Measurements from ENCODE around the gene ARHGEF40.

The ARHGEF40 gene

GRCh38 chr14:21092273-21093011, 22.3 kb downstream of the ARHGEF40 start:
- H3K4me1 ChIP-seq (ENCODE audit: control insufficient read depth, insufficient read depth, low read length) = peaks cover 23% of the 10 kb centered on the region
- H3K9ac ChIP-seq (ENCODE audit: low read length in 2 of 2) = no peak overlapping the region
- peak overlapping the region; percentile 41 for H3K27ac ChIP-seq (ENCODE audit: low read length)
- H3K27me3 ChIP-seq (ENCODE audit: control insufficient read depth in 1 of 2, insufficient read depth in 2 of 2, low read length in 2 of 2) = no peaks in the 10 kb centered on the region
- H3K9me3 ChIP-seq (ENCODE audit: control insufficient read depth in 2 of 2, low read length in 2 of 2) = no peaks in the 10 kb centered on the region
- H3K4me3 ChIP-seq (ENCODE audit: low read length in 2 of 2) = no peak overlapping the region
- H3K36me3 ChIP-seq (ENCODE audit: control insufficient read depth in 2 of 2, insufficient read depth in 2 of 2, low read length in 2 of 2) = peaks cover 14 to 16% of the 10 kb centered on the region in 2 donors

DNA sequence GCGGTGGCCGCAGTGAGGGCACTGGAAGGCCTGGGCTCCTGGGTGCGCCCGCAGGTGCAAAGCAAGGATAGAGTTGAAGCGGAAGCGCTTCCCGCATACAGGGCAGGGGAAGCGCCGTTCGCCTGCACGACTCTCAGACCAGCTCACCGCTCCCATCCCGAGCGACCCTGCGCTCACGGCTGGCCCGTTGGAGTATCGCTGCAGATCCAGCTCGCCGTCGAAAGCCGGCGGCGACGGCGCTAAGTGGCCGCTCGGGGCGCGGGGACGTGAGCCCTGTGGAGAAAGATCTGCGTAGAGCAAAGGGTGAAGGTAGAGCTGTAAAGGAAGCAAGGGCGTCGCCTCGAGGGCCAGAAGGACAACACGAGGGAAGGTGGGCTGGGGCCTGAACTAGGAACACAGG, 22.9 kb downstream of the ARHGEF40 start:
- peaks cover 14 to 16% of the 10 kb centered on the region in 2 donors for H3K36me3 ChIP-seq (ENCODE audit: control insufficient read depth in 2 of 2, insufficient read depth in 2 of 2, low read length in 2 of 2)
- no peaks in the 10 kb centered on the region for H3K9me3 ChIP-seq (ENCODE audit: control insufficient read depth in 2 of 2, low read length in 2 of 2)
- peaks cover 25% of the 10 kb centered on the region for H3K4me1 ChIP-seq (ENCODE audit: control insufficient read depth, insufficient read depth, low read length)
- H3K4me3 ChIP-seq (ENCODE audit: low read length in 2 of 2) = no peak overlapping the region
- peak overlapping the region; percentile 41 for H3K27ac ChIP-seq (ENCODE audit: low read length)
- no peaks in the 10 kb centered on the region for H3K27me3 ChIP-seq (ENCODE audit: control insufficient read depth in 1 of 2, insufficient read depth in 2 of 2, low read length in 2 of 2)
- no peak overlapping the region for H3K9ac ChIP-seq (ENCODE audit: low read length in 2 of 2)

- Histone ChIP-seq H3K9me3 (ENCODE audit: control insufficient read depth in 2 of 2, low read length in 2 of 2) (no peaks in the 10 kb centered on the region), H3K4me3 (ENCODE audit: low read length in 2 of 2) (no peak overlapping the region), H3K9ac (ENCODE audit: low read length in 2 of 2) (peak overlapping the region in 1 of 2 donors; percentile 42), H3K4me1 (ENCODE audit: control insufficient read depth, insufficient read depth, low read length) (peaks cover 26% of the 10 kb centered on the region), H3K27ac (ENCODE audit: low read length) (peak overlapping the region; percentile 31), H3K36me3 (ENCODE audit: control insufficient read depth in 2 of 2, insufficient read depth in 2 of 2, low read length in 2 of 2) (peaks cover 10 to 12% of the 10 kb centered on the region in 2 donors), H3K27me3 (ENCODE audit: control insufficient read depth in 1 of 2, insufficient read depth in 2 of 2, low read length in 2 of 2) (no peaks in the 10 kb centered on the region)
These were observed 23.9 kb downstream of the ARHGEF40 start for GRCh38 chr14:21093769-21094681.

DNA sequence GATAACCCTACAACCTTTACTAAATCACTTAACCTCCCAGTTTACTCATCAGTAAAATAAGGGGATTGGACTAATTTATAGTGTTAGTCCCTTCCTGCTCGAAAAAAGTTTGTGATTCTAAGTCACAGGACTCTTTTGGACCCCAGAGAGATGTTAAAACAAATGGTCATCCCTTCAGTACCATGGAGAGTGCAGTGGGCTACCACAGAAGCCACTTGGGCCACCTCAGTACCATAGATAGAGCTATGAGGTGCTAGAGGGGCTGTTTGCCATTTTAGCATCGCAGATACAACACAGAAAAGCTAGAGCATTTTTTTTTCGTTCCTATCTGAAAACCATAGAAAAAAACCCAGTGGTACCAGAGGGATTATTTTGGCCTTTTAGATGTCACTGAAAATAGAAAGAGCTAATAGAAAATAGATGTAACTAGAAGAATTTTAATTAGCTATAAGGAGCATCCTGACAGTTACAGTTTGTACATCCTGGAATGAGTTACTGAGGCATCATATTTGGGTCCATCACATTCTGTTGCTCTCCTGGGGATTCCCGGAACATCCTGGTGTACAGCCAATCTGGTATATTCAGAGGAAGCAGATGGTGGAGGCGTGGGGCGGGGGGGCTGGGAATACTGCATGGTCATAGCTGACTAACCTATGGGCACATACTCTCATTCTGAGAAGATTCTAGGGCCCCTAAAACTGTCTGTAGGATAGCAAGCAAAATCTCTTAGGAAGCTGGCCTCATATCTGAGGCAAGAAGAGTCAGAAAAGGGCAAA, 25.5 kb downstream of the ARHGEF40 start:
- H3K9me3 ChIP-seq (ENCODE audit: control insufficient read depth in 2 of 2, low read length in 2 of 2) = no peaks in the 10 kb centered on the region
- H3K36me3 ChIP-seq (ENCODE audit: control insufficient read depth in 2 of 2, insufficient read depth in 2 of 2, low read length in 2 of 2) = peaks cover 4 to 5% of the 10 kb centered on the region in 2 donors
- peak overlapping the region in 1 of 2 donors; percentile 26 for H3K9ac ChIP-seq (ENCODE audit: low read length in 2 of 2)
- H3K4me1 ChIP-seq (ENCODE audit: control insufficient read depth, insufficient read depth, low read length) = peaks cover 38% of the 10 kb centered on the region
- peak overlapping the region; percentile 87 for H3K27ac ChIP-seq (ENCODE audit: low read length)
- no peak overlapping the region for H3K4me3 ChIP-seq (ENCODE audit: low read length in 2 of 2)
- H3K27me3 ChIP-seq (ENCODE audit: control insufficient read depth in 1 of 2, insufficient read depth in 2 of 2, low read length in 2 of 2) = no peaks in the 10 kb centered on the region

- no peaks in the 10 kb centered on the region for H3K9me3 ChIP-seq (ENCODE audit: control insufficient read depth in 2 of 2, low read length in 2 of 2)
- H3K4me1 ChIP-seq (ENCODE audit: control insufficient read depth, insufficient read depth, low read length) = peaks cover 38% of the 10 kb centered on the region
- peak overlapping the region; percentile 87 for H3K27ac ChIP-seq (ENCODE audit: low read length)
- no peak overlapping the region for H3K4me3 ChIP-seq (ENCODE audit: low read length in 2 of 2)
- no peaks in the 10 kb centered on the region for H3K27me3 ChIP-seq (ENCODE audit: control insufficient read depth in 1 of 2, insufficient read depth in 2 of 2, low read length in 2 of 2)
- peaks cover 1 to 3% of the 10 kb centered on the region in 2 donors for H3K36me3 ChIP-seq (ENCODE audit: control insufficient read depth in 2 of 2, insufficient read depth in 2 of 2, low read length in 2 of 2)
- peak overlapping the region in 1 of 2 donors; percentile 29 for H3K9ac ChIP-seq (ENCODE audit: low read length in 2 of 2)
These were observed 26.3 kb downstream of the ARHGEF40 start for GRCh38 chr14:21096438-21096837.

GRCh38 chr14:21096978-21097635, 27.0 kb downstream of the ARHGEF40 start:
- Histone ChIP-seq H3K27ac (ENCODE audit: low read length) (peak overlapping the region; percentile 87), H3K4me1 (ENCODE audit: control insufficient read depth, insufficient read depth, low read length) (peaks cover 36% of the 10 kb centered on the region), H3K27me3 (ENCODE audit: control insufficient read depth in 1 of 2, insufficient read depth in 2 of 2, low read length in 2 of 2) (no peaks in the 10 kb centered on the region), H3K36me3 (ENCODE audit: control insufficient read depth in 2 of 2, insufficient read depth in 2 of 2, low read length in 2 of 2) (no peaks in the 10 kb centered on the region), H3K4me3 (ENCODE audit: low read length in 2 of 2) (peak overlapping the region; percentile 34 to 61), H3K9ac (ENCODE audit: low read length in 2 of 2) (peak overlapping the region; percentile 60 to 62), H3K9me3 (ENCODE audit: control insufficient read depth in 2 of 2, low read length in 2 of 2) (no peaks in the 10 kb centered on the region)

DNA sequence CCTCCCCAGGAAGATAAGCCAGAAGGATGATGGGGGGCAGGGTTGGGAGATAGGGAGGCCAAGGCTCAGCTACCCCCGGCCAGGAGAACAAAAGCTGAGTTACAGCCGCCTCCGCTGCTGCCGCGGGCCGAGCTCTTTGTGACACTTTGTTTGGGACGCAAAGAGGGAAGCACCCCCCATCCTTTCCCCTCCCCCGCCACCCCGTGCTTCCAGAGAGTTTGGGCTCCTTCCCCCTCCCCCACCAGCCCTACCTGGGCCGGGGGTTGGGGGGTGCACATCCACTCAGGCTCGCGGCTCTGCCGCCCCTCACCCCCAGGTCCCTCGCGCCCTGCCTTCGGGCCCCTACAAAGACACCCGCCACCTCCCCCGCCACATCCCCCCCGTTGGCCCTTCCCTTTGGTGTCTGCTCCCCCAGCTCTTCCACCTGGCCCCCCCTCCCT, 27.6 kb downstream of the ARHGEF40 start:
- Histone ChIP-seq H3K9me3 (ENCODE audit: control insufficient read depth in 2 of 2, low read length in 2 of 2) (no peaks in the 10 kb centered on the region), H3K4me1 (ENCODE audit: control insufficient read depth, insufficient read depth, low read length) (peaks cover 35% of the 10 kb centered on the region), H3K9ac (ENCODE audit: low read length in 2 of 2) (peak overlapping the region; percentile 60 to 62), H3K27ac (ENCODE audit: low read length) (peak overlapping the region; percentile 87), H3K4me3 (ENCODE audit: low read length in 2 of 2) (peak overlapping the region; percentile 34 to 61), H3K27me3 (ENCODE audit: control insufficient read depth in 1 of 2, insufficient read depth in 2 of 2, low read length in 2 of 2) (no peaks in the 10 kb centered on the region), H3K36me3 (ENCODE audit: control insufficient read depth in 2 of 2, insufficient read depth in 2 of 2, low read length in 2 of 2) (no peaks in the 10 kb centered on the region)

DNA sequence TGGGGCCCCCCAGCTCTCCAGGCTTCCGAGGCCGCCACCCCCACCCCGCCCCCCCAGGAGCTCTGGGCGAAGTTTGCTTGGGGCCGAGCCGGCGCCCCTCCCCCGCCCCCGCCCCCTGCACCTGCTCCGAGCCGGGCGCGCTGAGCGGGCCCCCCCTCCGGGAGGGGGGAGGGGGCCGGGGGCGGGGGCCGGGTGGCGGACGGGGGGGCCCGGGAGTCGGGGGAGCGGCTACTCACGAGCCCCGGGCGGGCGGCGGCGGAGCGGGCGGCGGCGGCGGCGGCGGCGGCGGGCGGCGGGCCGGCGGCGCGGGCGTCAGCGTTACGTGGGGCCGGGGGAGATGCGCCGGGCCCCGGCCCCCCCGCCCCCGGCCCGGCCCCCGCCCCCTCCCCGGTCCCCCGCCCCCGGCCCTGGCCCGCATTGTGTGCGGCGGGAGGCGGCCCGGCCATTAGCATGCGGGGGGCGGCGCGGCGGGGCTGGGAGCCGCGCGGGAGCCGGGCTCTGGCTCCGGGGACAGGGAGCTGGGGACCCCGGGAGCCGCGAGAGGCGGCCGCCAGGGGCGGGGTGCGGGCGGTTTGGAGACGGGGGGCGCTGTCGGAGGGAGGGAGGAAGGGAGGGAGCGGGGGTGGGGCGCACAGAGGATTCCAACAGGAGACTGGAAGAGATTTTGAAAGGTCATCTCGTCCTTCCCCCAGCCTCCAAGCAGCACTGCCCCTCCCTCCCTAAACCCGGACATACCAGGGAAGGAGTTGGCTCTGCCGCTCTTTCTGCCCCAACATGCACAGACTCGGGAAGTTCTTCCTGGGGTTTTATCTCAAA, 28.2 kb downstream of the ARHGEF40 start, which contains the start of gene ZNF219:
Gene ZNF219, minus strand, starts transcription at position 580 of the 816 bp plus-strand sequence. CDS start 5,064 bp downstream, outside the sequence.
- Histone ChIP-seq H3K4me3 (ENCODE audit: low read length in 2 of 2) (peak within 1 kb of the TSS; percentile 72 to 88), H3K27ac (ENCODE audit: low read length) (peak within 1 kb of the TSS; percentile 87), H3K4me1 (ENCODE audit: control insufficient read depth, insufficient read depth, low read length) (peaks cover 39% of the 10 kb centered on the region), H3K9ac (ENCODE audit: low read length in 2 of 2) (peak within 1 kb of the TSS; percentile 78 to 89), H3K9me3 (ENCODE audit: control insufficient read depth in 2 of 2, low read length in 2 of 2) (no peaks in the 10 kb centered on the region), H3K36me3 (ENCODE audit: control insufficient read depth in 2 of 2, insufficient read depth in 2 of 2, low read length in 2 of 2) (no peaks in the 10 kb centered on the region), H3K27me3 (ENCODE audit: control insufficient read depth in 1 of 2, insufficient read depth in 2 of 2, low read length in 2 of 2) (no peaks in the 10 kb centered on the region)

GRCh38 chr14:21098892-21099595, 28.9 kb downstream of the ARHGEF40 start:
- no peaks in the 10 kb centered on the region for H3K27me3 ChIP-seq (ENCODE audit: control insufficient read depth in 1 of 2, insufficient read depth in 2 of 2, low read length in 2 of 2)
- H3K9ac ChIP-seq (ENCODE audit: low read length in 2 of 2) = peak overlapping the region; percentile 78 to 89
- H3K9me3 ChIP-seq (ENCODE audit: control insufficient read depth in 2 of 2, low read length in 2 of 2) = no peaks in the 10 kb centered on the region
- no peaks in the 10 kb centered on the region for H3K36me3 ChIP-seq (ENCODE audit: control insufficient read depth in 2 of 2, insufficient read depth in 2 of 2, low read length in 2 of 2)
- peak overlapping the region; percentile 85 for H3K27ac ChIP-seq (ENCODE audit: low read length)
- peak overlapping the region; percentile 72 to 88 for H3K4me3 ChIP-seq (ENCODE audit: low read length in 2 of 2)
- H3K4me1 ChIP-seq (ENCODE audit: control insufficient read depth, insufficient read depth, low read length) = peaks cover 37% of the 10 kb centered on the region

Measured in stomach smooth muscle (tissue), 2 donors.